Activated CD4-positive, alpha-beta T cell treated with anti-CD3 and anti-CD28 coated beads, Interleukin-2, Interleukin-4, amounts not matched to agents 100 ng/mL and 50 ng/mL, durations not matched to agents 16 hours and 8 hours (primary cell): ENCODE data around the gene NRG4.
"Not testable (repeated sequence)": the region's sequence is repeated elsewhere in the genome, so short reads cannot be mapped to it uniquely, and the experiment has no call there.

ENCODE experiments used
- DNase-seq: peaks from one replicate; pipeline ENCODE4 v3.0.0-alpha.2; 2020; ENCODE audit warnings: low spot score

The NRG4 gene

GRCh38 chr15:75926931-75927330, 85.3 kb downstream of the NRG4 start:
- no peak for DNase-seq

DNA sequence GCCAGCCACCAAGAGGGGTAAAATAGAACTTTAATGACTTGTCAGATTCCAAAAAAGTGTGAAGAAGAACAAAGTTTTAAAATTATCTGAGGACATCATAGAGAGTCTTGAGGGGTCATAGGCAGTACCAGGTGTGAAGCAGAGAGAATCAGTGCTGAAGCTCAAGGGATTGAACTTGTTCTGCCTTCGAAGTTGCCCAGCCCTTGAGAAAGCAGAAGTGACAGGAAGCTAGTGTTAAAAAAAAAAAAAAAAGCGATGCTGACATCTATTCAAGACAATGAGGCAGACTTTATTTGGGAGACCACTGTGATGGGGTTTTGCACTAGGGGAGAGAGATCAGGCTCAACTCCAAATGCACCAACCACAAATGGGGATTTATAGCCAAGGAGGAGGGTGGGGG, 86.8 kb downstream of the NRG4 start:
- DNase-seq: no peak

DNA sequence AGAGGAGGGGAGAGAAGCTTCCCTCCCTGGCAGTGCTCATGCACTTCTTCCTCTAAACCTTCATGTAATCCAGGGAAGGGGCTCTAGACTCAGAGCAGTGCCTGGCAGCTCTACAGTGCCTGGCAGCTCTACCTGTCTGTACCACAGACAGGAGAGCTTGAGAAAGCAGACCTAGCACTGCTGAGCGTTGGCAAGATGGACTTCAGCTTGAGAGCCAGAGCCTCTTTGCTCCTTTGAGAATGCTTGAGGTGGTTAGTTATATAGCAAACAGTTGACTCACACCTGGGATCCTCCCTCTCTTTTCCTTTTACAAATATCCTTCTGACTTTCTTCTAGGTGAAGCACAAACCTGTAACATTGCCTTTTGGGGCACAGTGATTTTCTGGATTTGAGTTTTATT, 87.6 kb downstream of the NRG4 start:
- no peak for DNase-seq

DNA sequence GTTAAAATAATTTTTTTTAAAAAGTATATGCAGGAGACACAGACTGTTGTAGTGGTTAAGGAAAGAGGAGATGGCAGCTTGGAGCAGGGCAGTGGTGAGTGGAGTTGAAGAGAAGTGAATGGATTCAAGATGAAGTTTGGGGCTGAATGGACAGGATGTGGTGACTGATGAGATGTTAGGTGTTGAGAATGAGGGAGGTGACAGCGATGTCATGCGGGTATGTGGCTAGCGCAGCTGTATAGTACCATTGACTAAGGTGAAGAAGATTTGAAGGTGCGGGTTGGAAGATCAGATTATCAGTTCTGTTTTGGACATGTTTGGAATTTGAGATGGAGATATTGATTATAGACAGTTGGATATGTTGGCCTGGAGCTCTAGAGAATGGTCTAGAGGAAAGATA, 88.5 kb downstream of the NRG4 start:
- peak; percentile 32 for DNase-seq

GRCh38 chr15:75921732-75922703, 90.2 kb downstream of the NRG4 start:
- peak; percentile 22 for DNase-seq

- DNase-seq: no peak
These were observed 92.1 kb downstream of the NRG4 start for GRCh38 chr15:75920079-75920478.

GRCh38 chr15:75918135-75918534, 94.1 kb downstream of the NRG4 start:
- no peak for DNase-seq

DNA sequence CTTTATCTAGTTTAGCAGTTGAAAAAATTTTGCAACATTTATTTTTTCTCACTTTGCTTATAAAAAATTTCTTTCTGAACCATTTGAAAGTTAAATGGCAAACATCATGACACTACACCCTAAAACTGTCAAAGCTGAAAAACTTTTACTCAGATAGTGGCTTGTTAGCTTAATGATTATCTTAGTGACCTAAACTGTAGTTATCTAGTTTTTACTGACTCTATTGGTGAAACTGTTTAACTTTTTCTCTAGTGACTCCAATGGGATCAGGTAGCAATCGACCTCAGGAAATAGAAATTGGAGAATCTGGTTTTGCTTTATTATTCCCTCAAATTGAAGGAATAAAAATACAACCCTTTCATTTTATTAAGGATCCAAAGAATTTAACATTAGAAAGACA, 95.2 kb downstream of the NRG4 start:
- DNase-seq: no peak

GRCh38 chr15:75910355-75910754, 101.9 kb downstream of the NRG4 start:
- not testable (repeated sequence) for DNase-seq

DNA sequence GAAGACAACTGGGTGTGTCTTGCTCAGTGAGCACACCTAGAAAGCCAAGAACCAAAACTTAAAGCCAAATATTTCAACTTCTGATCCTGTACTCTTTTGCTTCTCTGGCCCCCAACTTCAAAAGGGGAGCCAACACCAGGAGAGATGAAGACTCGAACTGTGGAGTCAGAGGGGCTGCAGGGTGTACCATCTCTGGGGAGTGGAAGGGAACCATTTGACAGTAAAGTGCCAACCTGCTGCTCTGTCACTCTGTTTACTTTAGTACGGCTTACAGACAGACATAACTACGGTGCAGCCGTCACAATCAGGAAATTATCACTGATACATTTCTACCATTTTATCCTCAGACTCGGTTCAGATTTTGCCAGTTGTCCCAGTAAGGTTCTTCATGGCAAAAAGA, 107.0 kb downstream of the NRG4 start:
- no peak for DNase-seq

GRCh38 chr15:75903331-75904239, 108.6 kb downstream of the NRG4 start, which contains the start of gene FBXO22:
Gene FBXO22 (plus strand): TSS chr15:75903878. CDS start chr15:75903964, 86 bp downstream.
- peak; percentile 94 for DNase-seq

GRCh38 chr15:75902129-75902557, 110.1 kb downstream of the NRG4 start:
- DNase-seq: no peak

DNA sequence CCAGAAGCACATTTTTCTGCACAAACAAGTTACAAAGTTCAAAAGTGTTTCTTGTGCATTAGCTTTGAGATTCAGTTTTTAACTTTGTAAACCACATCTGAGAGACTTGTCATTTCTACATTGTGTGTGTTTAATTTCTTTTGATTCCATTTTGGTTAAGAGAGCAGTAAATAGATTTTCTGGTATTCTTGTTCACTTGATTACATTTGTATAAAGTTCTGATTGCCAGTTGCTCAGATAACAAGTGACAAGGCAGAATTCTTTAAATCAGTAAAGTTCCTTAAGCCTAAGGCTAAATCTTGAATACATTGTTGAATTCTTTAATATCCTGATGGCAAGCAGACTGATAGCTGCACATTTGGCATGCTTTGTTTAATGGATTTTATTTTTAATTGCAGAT, 111.6 kb downstream of the NRG4 start:
- no peak for DNase-seq

GRCh38 chr15:75895731-75896130, 116.5 kb downstream of the NRG4 start:
- DNase-seq: no peak

- peak; percentile 11 for DNase-seq
These were observed 120.3 kb downstream of the NRG4 start for GRCh38 chr15:75891895-75892294.
